ENCODE data around the gene FNDC7. TPM values are rescaled to one million over a fixed set of nuclear protein-coding genes. Genes with fewer than 3 reads are reported as not detected.
A peak's percentile ranks its signal among the peaks of the same experiment; 100 is the strongest.

FNDC7 gene
- total RNA-seq, 2 donors from 2014 or later: 0.19 TPM; not detected in 1

- ATAC-seq (replicated peaks): peak; percentile 77
- no peak overlapping the region for H3K4me3 Mint-ChIP-seq
- no peaks in the 10 kb centered on the region for H3K27me3 Mint-ChIP-seq
- H3K9me3 Mint-ChIP-seq: no peaks in the 10 kb centered on the region
- peaks cover 1% of the 10 kb centered on the region for H3K36me3 Mint-ChIP-seq (ENCODE audit: low read depth)
- peaks cover 19% of the 10 kb centered on the region for H3K4me1 Mint-ChIP-seq
- no peak overlapping the region for H3K27ac Mint-ChIP-seq
Observed at GRCh38 chr1:108708691-108709660, 3.7 kb upstream of the FNDC7 start.

GRCh38 chr1:108715932-108716331 lies 3.2 kb downstream of the FNDC7 start:
- Mint-ChIP-seq H3K27ac (no peak overlapping the region), H3K36me3 (ENCODE audit: low read depth) (no peaks in the 10 kb centered on the region), H3K9me3 (no peaks in the 10 kb centered on the region), H3K27me3 (no peaks in the 10 kb centered on the region), H3K4me3 (no peak overlapping the region), H3K4me1 (no peaks in the 10 kb centered on the region)
- ATAC-seq (replicated peaks): no peak

GRCh38 chr1:108716437-108717230 lies 3.9 kb downstream of the FNDC7 start:
- Mint-ChIP-seq H3K4me3 (no peak overlapping the region), H3K9me3 (no peaks in the 10 kb centered on the region), H3K4me1 (no peaks in the 10 kb centered on the region), H3K27ac (no peak overlapping the region), H3K27me3 (no peaks in the 10 kb centered on the region), H3K36me3 (ENCODE audit: low read depth) (no peaks in the 10 kb centered on the region)
- ATAC-seq (replicated peaks): no peak

- Mint-ChIP-seq H3K4me3 (no peak overlapping the region), H3K9me3 (no peaks in the 10 kb centered on the region), H3K27ac (no peak overlapping the region), H3K27me3 (no peaks in the 10 kb centered on the region), H3K36me3 (ENCODE audit: low read depth) (no peaks in the 10 kb centered on the region), H3K4me1 (no peaks in the 10 kb centered on the region)
- ATAC-seq (replicated peaks): no peak
Observed at GRCh38 chr1:108717774-108718316, 5.1 kb downstream of the FNDC7 start.

- no peaks in the 10 kb centered on the region for H3K36me3 Mint-ChIP-seq (ENCODE audit: low read depth)
- H3K9me3 Mint-ChIP-seq: no peaks in the 10 kb centered on the region
- no peaks in the 10 kb centered on the region for H3K4me1 Mint-ChIP-seq
- H3K4me3 Mint-ChIP-seq: no peak overlapping the region
- no peak overlapping the region for H3K27ac Mint-ChIP-seq
- no peak for ATAC-seq (replicated peaks)
- no peaks in the 10 kb centered on the region for H3K27me3 Mint-ChIP-seq
Observed at GRCh38 chr1:108718927-108719655, 6.4 kb downstream of the FNDC7 start.

GRCh38 chr1:108719656-108720435 lies 7.1 kb downstream of the FNDC7 start:
- Mint-ChIP-seq H3K27me3 (no peaks in the 10 kb centered on the region), H3K9me3 (no peaks in the 10 kb centered on the region), H3K4me1 (no peaks in the 10 kb centered on the region), H3K4me3 (no peak overlapping the region), H3K36me3 (ENCODE audit: low read depth) (no peaks in the 10 kb centered on the region), H3K27ac (no peak overlapping the region)
- ATAC-seq (replicated peaks): peak; percentile 64

GRCh38 chr1:108722292-108722691 lies 9.6 kb downstream of the FNDC7 start:
- Mint-ChIP-seq H3K27me3 (no peaks in the 10 kb centered on the region), H3K9me3 (no peaks in the 10 kb centered on the region), H3K4me3 (no peak overlapping the region), H3K36me3 (ENCODE audit: low read depth) (no peaks in the 10 kb centered on the region), H3K4me1 (no peaks in the 10 kb centered on the region), H3K27ac (no peak overlapping the region)
- no peak for ATAC-seq (replicated peaks)

- Mint-ChIP-seq H3K36me3 (ENCODE audit: low read depth) (no peaks in the 10 kb centered on the region), H3K4me3 (no peak overlapping the region), H3K27ac (no peak overlapping the region), H3K9me3 (no peaks in the 10 kb centered on the region), H3K27me3 (peaks cover 11% of the 10 kb centered on the region), H3K4me1 (no peaks in the 10 kb centered on the region)
- ATAC-seq (replicated peaks): no peak
Observed at GRCh38 chr1:108725906-108726305, 13.2 kb downstream of the FNDC7 start.

GRCh38 chr1:108728327-108728923 lies 15.7 kb downstream of the FNDC7 start:
- no peak for ATAC-seq (replicated peaks)

GRCh38 chr1:108729481-108729880 lies 16.8 kb downstream of the FNDC7 start:
- H3K9me3 Mint-ChIP-seq: no peaks in the 10 kb centered on the region
- no peak for ATAC-seq (replicated peaks)

More at GRCh38 chr1:108728327-108728923, 15.7 kb downstream of the FNDC7 start:
- H3K36me3 Mint-ChIP-seq (ENCODE audit: low read depth): no peaks in the 10 kb centered on the region
- no peak overlapping the region for H3K4me3 Mint-ChIP-seq
- H3K27me3 Mint-ChIP-seq: peaks cover 11% of the 10 kb centered on the region
- H3K9me3 Mint-ChIP-seq: no peaks in the 10 kb centered on the region
- no peaks in the 10 kb centered on the region for H3K4me1 Mint-ChIP-seq
- no peak overlapping the region for H3K27ac Mint-ChIP-seq

GRCh38 chr1:108732398-108732797 lies 19.7 kb downstream of the FNDC7 start:
- Mint-ChIP-seq H3K36me3 (ENCODE audit: low read depth) (no peaks in the 10 kb centered on the region), H3K9me3 (no peaks in the 10 kb centered on the region), H3K27me3 (peaks cover 17% of the 10 kb centered on the region), H3K4me1 (no peaks in the 10 kb centered on the region), H3K27ac (no peak overlapping the region), H3K4me3 (no peak overlapping the region)
- no peak for ATAC-seq (replicated peaks)

More at GRCh38 chr1:108729481-108729880, 16.8 kb downstream of the FNDC7 start:
- H3K27me3 Mint-ChIP-seq: peaks cover 11% of the 10 kb centered on the region
- H3K27ac Mint-ChIP-seq: no peak overlapping the region
- no peak overlapping the region for H3K4me3 Mint-ChIP-seq
- H3K4me1 Mint-ChIP-seq: no peaks in the 10 kb centered on the region
- H3K36me3 Mint-ChIP-seq (ENCODE audit: low read depth): no peaks in the 10 kb centered on the region

- Mint-ChIP-seq H3K36me3 (ENCODE audit: low read depth) (no peaks in the 10 kb centered on the region), H3K4me1 (no peaks in the 10 kb centered on the region), H3K9me3 (no peaks in the 10 kb centered on the region), H3K27me3 (peaks cover 11% of the 10 kb centered on the region), H3K4me3 (no peak overlapping the region), H3K27ac (no peak overlapping the region)
- no peak for ATAC-seq (replicated peaks)
Observed at GRCh38 chr1:108734171-108734865, 21.6 kb downstream of the FNDC7 start.

GRCh38 chr1:108742253-108742652 lies 29.5 kb downstream of the FNDC7 start:
- Mint-ChIP-seq H3K4me1 (no peaks in the 10 kb centered on the region), H3K4me3 (no peak overlapping the region), H3K9me3 (no peaks in the 10 kb centered on the region), H3K27me3 (no peaks in the 10 kb centered on the region), H3K27ac (no peak overlapping the region), H3K36me3 (ENCODE audit: low read depth) (peaks cover 10% of the 10 kb centered on the region)
- no peak for ATAC-seq (replicated peaks)

All from activated T-helper 17 cell treated with anti-CD3 and anti-CD28 coated beads, Interleukin-2, amount 50 U/mL, for 72 hours (primary cell).